ENCODE data around the gene SLC9A9. TPM values are rescaled to one million over a fixed set of nuclear protein-coding genes. Genes with fewer than 3 reads are reported as not detected.

Gene SLC9A9
- total RNA-seq, 3 donors from 2014 or later (not counting 1 experiment from before 2014, with no cell fraction given) = 24.0 to 29.1 (median 27.2) TPM

GRCh38 chr3:143348486-143349327, 499.6 kb downstream of the SLC9A9 start:
- peaks cover 8% of the 10 kb centered on the region for H3K36me3 Mint-ChIP-seq
- Histone ChIP-seq H3K27me3 (ENCODE audit: control insufficient read depth, insufficient read depth, low read length) (no peaks in the 10 kb centered on the region), H3K4me3 (ENCODE audit: low read length) (no peak overlapping the region), H3K27ac (ENCODE audit: low read length) (no peak overlapping the region), H3K4me1 (ENCODE audit: control insufficient read depth, insufficient read depth, low read length) (peaks cover 12% of the 10 kb centered on the region), H3K9me3 (ENCODE audit: control insufficient read depth, insufficient read depth, low read length) (no peaks in the 10 kb centered on the region), H3K36me3 (ENCODE audit: control insufficient read depth, insufficient read depth, low read length) (no peaks in the 10 kb centered on the region)
- ATAC-seq = peak in 2 of 3 donors; percentile 64 to 65
- peaks cover 0 to 4% of the 10 kb centered on the region in 2 donors for H3K9me3 Mint-ChIP-seq
- no peaks in the 10 kb centered on the region for H3K27me3 Mint-ChIP-seq (ENCODE audit: low read depth in 2 of 2)
- H3K27ac Mint-ChIP-seq = peak overlapping the region; percentile 58 to 64
- TF ChIP-seq CTCF (IDR thresholded peaks at IDR 0.05) = no peak
- 47% methylated on average over 5 of the region's 5 CpGs for WGBS (ENCODE audit: insufficient coverage)
- intact Hi-C loops (cut with micrococcal nuclease) = loop anchor here (5.0 kb wide), 2 partner anchors 46 to 226 kb away; no protein-coding TSS in a partner anchor
- peak in 1 of 2 donors; percentile 13 for DNase-seq
- H3K4me3 Mint-ChIP-seq = peak overlapping the region; percentile 38
- H3K4me1 Mint-ChIP-seq = peaks cover 31 to 53% of the 10 kb centered on the region in 2 donors

- Histone ChIP-seq H3K4me3 (ENCODE audit: low read length) (no peak overlapping the region), H3K27me3 (ENCODE audit: control insufficient read depth, insufficient read depth, low read length) (no peaks in the 10 kb centered on the region), H3K4me1 (ENCODE audit: control insufficient read depth, insufficient read depth, low read length) (peaks cover 12% of the 10 kb centered on the region), H3K36me3 (ENCODE audit: control insufficient read depth, insufficient read depth, low read length) (no peaks in the 10 kb centered on the region), H3K9me3 (ENCODE audit: control insufficient read depth, insufficient read depth, low read length) (no peaks in the 10 kb centered on the region), H3K27ac (ENCODE audit: low read length) (peak overlapping the region; percentile 36)
- intact Hi-C loops (cut with micrococcal nuclease) = loop anchor here (5.0 kb wide), 2 partner anchors 42 to 222 kb away; no protein-coding TSS in a partner anchor
- peaks cover 18% of the 10 kb centered on the region for H3K36me3 Mint-ChIP-seq
- peak overlapping the region; percentile 75 to 84 for H3K27ac Mint-ChIP-seq
- peaks cover 0 to 4% of the 10 kb centered on the region in 2 donors for H3K9me3 Mint-ChIP-seq
- ATAC-seq (peak in 1 of 3 donors; percentile 42), DNase-seq (no peak)
- no peak for TF ChIP-seq CTCF (IDR thresholded peaks at IDR 0.05)
- 60% methylated on average over 1 of the region's 1 CpG for WGBS (ENCODE audit: insufficient coverage)
- no peaks in the 10 kb centered on the region for H3K27me3 Mint-ChIP-seq (ENCODE audit: low read depth in 2 of 2)
- peak overlapping the region; percentile 72 for H3K4me3 Mint-ChIP-seq
- H3K4me1 Mint-ChIP-seq = peaks cover 41 to 49% of the 10 kb centered on the region in 2 donors
Observed at GRCh38 chr3:143344516-143345165, 503.6 kb downstream of the SLC9A9 start.

- Mint-ChIP-seq H3K27ac (peak overlapping the region; percentile 75 to 84), H3K4me3 (peak overlapping the region; percentile 72), H3K27me3 (ENCODE audit: low read depth in 2 of 2) (no peaks in the 10 kb centered on the region), H3K36me3 (peaks cover 18% of the 10 kb centered on the region), H3K4me1 (peaks cover 39 to 51% of the 10 kb centered on the region in 2 donors), H3K9me3 (peaks cover 0 to 4% of the 10 kb centered on the region in 2 donors)
- Histone ChIP-seq H3K9me3 (ENCODE audit: control insufficient read depth, insufficient read depth, low read length) (no peaks in the 10 kb centered on the region), H3K36me3 (ENCODE audit: control insufficient read depth, insufficient read depth, low read length) (no peaks in the 10 kb centered on the region), H3K27ac (ENCODE audit: low read length) (peak overlapping the region; percentile 36), H3K27me3 (ENCODE audit: control insufficient read depth, insufficient read depth, low read length) (no peaks in the 10 kb centered on the region), H3K4me1 (ENCODE audit: control insufficient read depth, insufficient read depth, low read length) (peaks cover 8% of the 10 kb centered on the region), H3K4me3 (ENCODE audit: low read length) (no peak overlapping the region)
- no peak for TF ChIP-seq CTCF (IDR thresholded peaks at IDR 0.05)
- DNase-seq = no peak
- intact Hi-C loops (cut with micrococcal nuclease) = no loop called here
- no CpG with 5 or more reads among the region's 1 CpG for WGBS (ENCODE audit: insufficient coverage)
- ATAC-seq = no peak
Observed at GRCh38 chr3:143343944-143344343, 504.3 kb downstream of the SLC9A9 start.

All from natural killer cell (primary cell).